GM12873 (cell line): ENCODE measurements around the gene IL1RAPL1.

Experiments used
- TF ChIP-seq, protein P1 (sequence below): IDR thresholded peaks from 2 replicates; pipeline ENCODE4 v1.5.1; 2012; ENCODE audit warnings: low read depth, mild to moderate bottlenecking, moderate library complexity, low read length, control low read depth; ENCODE audit not compliant: insufficient read depth; ENCODE audit errors: missing control alignments

IL1RAPL1 gene

GRCh38 chrX:28626515-28626914, 39.3 kb downstream of the IL1RAPL1 start:
- TF ChIP-seq, protein P1, sequence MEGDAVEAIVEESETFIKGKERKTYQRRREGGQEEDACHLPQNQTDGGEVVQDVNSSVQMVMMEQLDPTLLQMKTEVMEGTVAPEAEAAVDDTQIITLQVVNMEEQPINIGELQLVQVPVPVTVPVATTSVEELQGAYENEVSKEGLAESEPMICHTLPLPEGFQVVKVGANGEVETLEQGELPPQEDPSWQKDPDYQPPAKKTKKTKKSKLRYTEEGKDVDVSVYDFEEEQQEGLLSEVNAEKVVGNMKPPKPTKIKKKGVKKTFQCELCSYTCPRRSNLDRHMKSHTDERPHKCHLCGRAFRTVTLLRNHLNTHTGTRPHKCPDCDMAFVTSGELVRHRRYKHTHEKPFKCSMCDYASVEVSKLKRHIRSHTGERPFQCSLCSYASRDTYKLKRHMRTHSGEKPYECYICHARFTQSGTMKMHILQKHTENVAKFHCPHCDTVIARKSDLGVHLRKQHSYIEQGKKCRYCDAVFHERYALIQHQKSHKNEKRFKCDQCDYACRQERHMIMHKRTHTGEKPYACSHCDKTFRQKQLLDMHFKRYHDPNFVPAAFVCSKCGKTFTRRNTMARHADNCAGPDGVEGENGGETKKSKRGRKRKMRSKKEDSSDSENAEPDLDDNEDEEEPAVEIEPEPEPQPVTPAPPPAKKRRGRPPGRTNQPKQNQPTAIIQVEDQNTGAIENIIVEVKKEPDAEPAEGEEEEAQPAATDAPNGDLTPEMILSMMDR, result no peak

- TF ChIP-seq, protein P1, result no peak
Measured at GRCh38 chrX:28628120-28628519, 40.9 kb downstream of the IL1RAPL1 start.

DNA sequence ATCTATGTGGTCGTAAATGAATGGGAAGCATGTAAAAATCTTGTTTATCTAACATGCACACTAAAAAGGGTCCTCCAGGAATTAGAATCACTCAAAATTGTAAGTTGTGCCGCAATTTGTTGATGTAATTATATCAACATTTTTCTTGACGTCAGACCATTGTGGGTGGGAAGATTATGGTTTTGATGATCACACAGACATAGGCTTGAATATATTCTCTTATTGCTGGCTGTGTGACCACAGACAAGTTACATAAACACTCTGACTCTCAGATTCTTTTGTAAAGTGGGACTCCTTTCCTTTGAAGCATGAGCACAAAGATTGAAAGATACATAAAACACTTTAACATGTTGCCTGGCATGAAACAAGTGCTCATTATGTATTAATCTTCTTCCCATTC, 51.5 kb downstream of the IL1RAPL1 start:
- TF ChIP-seq, protein P1, result no peak

GRCh38 chrX:28639451-28639850, 52.2 kb downstream of the IL1RAPL1 start:
- TF ChIP-seq, protein P1, result no peak

DNA sequence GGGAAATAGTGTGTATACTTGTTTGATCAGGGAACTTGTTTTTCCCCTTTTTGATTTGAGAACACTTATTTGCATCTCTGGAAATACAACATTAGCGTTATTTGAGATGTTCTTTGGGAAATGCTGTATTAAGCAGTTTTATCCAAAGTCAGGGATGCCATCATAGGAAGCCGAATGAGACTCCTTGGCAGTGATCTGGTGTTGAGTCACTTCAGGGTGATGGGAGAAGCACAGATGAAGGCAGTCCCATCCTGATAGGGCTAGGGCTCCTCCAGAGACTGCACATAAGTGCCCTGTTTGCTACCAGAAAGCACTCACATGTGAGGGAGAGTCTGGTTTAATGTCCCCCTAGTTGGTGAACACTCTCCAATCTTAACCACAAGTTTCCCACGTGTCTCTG, 62.3 kb downstream of the IL1RAPL1 start:
- TF ChIP-seq, protein P1, result no peak

GRCh38 chrX:28651186-28651585, 63.9 kb downstream of the IL1RAPL1 start:
- TF ChIP-seq, protein P1, result no peak

DNA sequence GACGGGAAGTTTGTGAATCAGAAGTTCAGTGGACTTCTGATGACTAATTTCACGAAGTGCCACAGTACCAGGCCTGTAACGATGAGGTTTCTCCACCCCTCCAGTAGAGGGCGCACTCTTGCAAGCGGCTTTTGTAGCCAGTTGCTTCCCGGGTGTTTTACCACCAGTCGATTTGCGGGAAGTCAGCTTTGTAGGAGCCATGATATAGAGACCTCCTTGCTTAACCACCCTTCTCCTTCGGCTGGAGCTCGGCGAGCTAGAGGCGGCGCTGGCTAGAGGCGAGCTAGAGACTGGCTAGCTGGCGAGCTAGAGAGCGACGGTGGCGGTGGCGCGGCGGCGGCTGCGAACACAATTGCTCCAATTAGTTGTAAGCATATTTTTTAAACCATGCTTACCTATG, 72.0 kb downstream of the IL1RAPL1 start:
- TF ChIP-seq, protein P1, result peak; percentile 72
